ENCODE results near the gene FAM163B. TPM values are rescaled to one million over a fixed set of nuclear protein-coding genes. Genes with fewer than 3 reads are reported as not detected.

The FAM163B gene
- total and polyA plus RNA-seq, 2 experiments from 2014 or later: 5.6 TPM; not detected in 1

DNA sequence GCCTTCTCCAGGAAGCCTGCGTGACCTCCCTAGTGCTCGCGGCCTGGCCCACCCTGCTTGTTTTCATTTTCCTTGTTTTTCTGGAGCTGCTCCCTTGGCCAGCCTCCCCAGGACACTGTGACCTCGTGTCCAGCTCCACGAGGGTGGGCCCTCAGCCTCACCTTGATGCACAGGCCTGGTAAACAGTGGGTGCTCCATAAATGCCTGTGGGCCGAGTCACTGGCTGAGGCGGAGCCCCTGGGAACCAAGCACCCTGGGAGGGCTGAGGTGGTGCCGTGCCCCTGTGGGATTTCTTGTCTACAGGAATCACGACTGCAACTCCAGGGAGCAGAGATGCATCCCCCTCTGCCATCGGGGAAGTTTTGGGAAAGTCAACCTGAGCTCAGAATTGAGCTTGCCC is 17.2 kb downstream of the FAM163B start:
- DNase-seq (ENCODE audit: low read depth in 1 of 2, low spot score in 1 of 2): no peak
- Histone ChIP-seq H3K9me3 (ENCODE audit: low read depth) (no peaks in the 10 kb centered on the region), H3K27ac (no peak overlapping the region), H3K36me3 (no peaks in the 10 kb centered on the region), H3K4me3 (no peak overlapping the region), H3K4me1 (ENCODE audit: low read depth) (no peaks in the 10 kb centered on the region), H3K27me3 (no peaks in the 10 kb centered on the region)
- TF ChIP-seq, protein P1, sequence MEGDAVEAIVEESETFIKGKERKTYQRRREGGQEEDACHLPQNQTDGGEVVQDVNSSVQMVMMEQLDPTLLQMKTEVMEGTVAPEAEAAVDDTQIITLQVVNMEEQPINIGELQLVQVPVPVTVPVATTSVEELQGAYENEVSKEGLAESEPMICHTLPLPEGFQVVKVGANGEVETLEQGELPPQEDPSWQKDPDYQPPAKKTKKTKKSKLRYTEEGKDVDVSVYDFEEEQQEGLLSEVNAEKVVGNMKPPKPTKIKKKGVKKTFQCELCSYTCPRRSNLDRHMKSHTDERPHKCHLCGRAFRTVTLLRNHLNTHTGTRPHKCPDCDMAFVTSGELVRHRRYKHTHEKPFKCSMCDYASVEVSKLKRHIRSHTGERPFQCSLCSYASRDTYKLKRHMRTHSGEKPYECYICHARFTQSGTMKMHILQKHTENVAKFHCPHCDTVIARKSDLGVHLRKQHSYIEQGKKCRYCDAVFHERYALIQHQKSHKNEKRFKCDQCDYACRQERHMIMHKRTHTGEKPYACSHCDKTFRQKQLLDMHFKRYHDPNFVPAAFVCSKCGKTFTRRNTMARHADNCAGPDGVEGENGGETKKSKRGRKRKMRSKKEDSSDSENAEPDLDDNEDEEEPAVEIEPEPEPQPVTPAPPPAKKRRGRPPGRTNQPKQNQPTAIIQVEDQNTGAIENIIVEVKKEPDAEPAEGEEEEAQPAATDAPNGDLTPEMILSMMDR (IDR thresholded peaks at IDR 0.05; ENCODE audit: low read depth, low read length): no peak

DNA sequence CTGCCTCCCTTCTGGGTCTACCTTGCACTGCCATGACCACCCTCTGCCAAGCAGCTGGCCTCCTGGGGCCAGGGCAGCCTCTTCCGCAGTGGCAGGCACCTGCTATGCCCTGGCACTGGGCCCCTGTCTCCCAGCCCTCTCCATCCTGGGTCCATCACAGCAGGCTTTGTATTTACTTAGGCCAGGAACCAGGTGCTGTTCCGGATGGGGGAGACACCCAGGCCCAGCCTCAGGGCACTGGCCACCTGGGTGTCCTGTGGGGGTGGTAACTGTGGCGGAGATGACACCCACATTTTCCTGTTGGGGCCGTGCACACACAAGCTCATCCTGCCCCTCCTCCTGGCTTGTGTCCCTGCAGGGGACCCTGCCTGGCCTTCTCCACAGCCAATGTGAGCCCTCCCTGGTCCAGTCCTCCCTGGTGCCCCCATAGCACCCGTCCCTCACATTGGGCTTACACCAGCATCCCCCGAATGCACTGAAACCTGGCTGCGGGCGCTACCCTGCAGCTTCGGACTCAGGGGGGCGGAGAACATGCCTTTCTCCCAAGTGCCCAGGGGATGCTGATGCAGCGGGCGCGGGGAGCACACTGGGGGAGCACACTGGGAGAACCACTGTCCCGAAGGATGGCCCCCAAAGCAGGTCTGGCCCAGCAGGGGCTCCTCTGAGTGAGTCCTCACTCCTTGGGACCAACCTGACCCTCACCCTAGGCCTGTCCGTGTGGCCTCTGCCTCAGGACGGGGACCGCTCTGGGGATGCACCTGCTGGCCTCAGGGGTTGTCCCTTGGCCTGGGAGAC is 17.9 kb downstream of the FAM163B start:
- no peak overlapping the region for H3K4me3 ChIP-seq
- no peak for DNase-seq (ENCODE audit: low read depth in 1 of 2, low spot score in 1 of 2)
- no peaks in the 10 kb centered on the region for H3K9me3 ChIP-seq (ENCODE audit: low read depth)
- no peaks in the 10 kb centered on the region for H3K27me3 ChIP-seq
- H3K36me3 ChIP-seq: no peaks in the 10 kb centered on the region
- H3K4me1 ChIP-seq (ENCODE audit: low read depth): no peaks in the 10 kb centered on the region
- TF ChIP-seq, protein P1 (IDR thresholded peaks at IDR 0.05; ENCODE audit: low read depth, low read length): no peak
- H3K27ac ChIP-seq: no peak overlapping the region

DNA sequence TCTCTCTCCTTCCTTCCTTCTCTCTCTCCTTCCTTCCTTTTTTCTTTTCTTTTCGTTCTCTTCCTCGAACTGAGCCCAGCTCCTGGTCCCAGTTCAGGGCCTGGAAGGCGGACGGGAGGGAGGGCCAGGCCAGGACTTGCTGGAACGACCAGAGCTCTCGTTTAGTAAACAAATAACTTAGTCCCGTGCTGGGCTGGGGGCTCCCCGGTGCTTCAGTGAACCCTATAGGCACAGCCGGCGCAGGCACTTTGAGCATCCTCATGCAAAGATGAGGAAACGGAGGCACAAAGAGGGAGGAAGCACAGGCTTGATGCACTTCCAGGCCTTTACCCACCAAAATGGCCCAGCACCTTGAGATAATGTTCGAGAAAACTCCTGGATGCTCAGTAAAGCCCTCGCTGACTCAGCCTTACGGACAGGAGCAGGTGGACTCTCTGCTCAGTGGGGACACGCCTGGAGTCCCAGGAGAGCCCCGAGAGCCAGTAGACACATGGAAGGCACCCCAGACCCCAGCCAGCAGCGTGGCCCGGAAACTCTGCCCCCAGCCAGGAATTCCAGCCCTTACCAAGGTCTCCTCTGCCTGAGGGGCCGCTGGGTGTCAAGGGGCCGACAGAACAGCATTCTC is 18.8 kb downstream of the FAM163B start:
- Histone ChIP-seq H3K36me3 (no peaks in the 10 kb centered on the region), H3K27me3 (no peaks in the 10 kb centered on the region), H3K4me3 (no peak overlapping the region), H3K27ac (no peak overlapping the region), H3K9me3 (ENCODE audit: low read depth) (no peaks in the 10 kb centered on the region), H3K4me1 (ENCODE audit: low read depth) (peaks cover 9% of the 10 kb centered on the region)
- TF ChIP-seq, protein P1 (IDR thresholded peaks at IDR 0.05; ENCODE audit: low read depth, low read length): no peak
- DNase-seq (ENCODE audit: low read depth in 1 of 2, low spot score in 1 of 2): no peak

DNA sequence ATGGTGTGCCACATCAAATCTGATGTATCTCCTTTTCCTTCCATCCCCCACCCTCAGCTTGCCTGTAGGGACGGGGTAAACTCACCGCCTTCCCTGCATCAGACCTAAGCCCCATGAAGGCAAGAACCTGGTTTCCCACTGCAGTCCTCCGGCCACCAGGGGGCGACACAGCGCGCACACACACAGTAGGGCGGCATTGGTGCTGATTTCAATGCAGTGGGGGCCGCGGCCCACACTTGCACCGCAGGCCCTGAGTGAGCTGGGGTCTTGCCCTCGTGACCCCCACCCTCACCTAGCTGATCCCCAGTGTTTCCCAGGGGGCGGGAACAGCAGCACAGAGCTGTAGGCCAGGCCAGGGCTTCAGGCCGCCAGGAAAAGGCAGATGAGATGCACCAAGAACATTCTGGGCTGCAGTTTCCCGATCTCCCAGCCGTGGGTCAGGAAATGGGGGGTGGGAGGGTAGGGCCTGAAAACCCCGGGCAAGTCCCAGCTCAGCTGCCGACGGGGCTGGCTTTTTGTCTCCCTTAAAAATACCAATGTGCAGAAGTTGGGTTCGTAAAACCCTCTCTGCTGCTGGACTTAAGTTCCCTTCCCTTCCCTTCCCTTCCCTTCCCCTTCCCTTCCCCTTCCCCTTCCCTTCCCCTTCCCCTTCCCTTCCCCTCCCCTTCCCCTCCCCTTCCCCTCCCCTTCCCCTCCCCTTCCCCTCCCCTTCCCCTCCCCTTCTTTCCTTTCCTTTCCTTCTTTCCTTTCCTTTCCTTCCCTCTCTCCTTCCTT is 19.5 kb downstream of the FAM163B start:
- Histone ChIP-seq H3K4me3 (no peak overlapping the region), H3K27ac (no peak overlapping the region), H3K27me3 (no peaks in the 10 kb centered on the region), H3K9me3 (ENCODE audit: low read depth) (no peaks in the 10 kb centered on the region), H3K36me3 (no peaks in the 10 kb centered on the region), H3K4me1 (ENCODE audit: low read depth) (peaks cover 16% of the 10 kb centered on the region)
- TF ChIP-seq, protein P1 (IDR thresholded peaks at IDR 0.05; ENCODE audit: low read depth, low read length): peak; percentile 52
- DNase-seq (ENCODE audit: low read depth in 1 of 2, low spot score in 1 of 2): no peak

DNA sequence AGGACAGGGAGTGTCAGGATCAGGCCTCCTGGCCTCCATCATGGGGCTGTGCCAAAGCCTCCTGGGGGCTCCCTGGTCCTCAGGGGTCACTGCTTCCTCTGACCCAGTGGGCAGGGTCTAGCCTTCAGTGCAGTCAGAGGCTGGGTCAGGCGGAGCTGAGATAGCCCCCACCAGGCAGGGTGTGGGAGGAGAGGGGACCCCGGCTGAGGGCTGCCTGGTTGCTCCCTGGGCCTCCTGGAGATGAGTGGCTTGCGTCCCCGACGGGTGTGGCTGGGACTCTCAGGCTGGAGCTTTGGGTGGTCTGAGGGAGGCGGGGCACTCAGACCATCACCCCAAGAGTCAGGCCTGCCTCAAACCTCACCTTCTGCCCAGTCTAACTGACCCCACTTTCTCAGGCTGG is 21.7 kb downstream of the FAM163B start:
- Histone ChIP-seq H3K4me3 (no peak overlapping the region), H3K27me3 (no peaks in the 10 kb centered on the region), H3K9me3 (ENCODE audit: low read depth) (no peaks in the 10 kb centered on the region), H3K4me1 (ENCODE audit: low read depth) (peaks cover 19% of the 10 kb centered on the region), H3K36me3 (no peaks in the 10 kb centered on the region), H3K27ac (no peak overlapping the region)
- TF ChIP-seq, protein P1 (IDR thresholded peaks at IDR 0.05; ENCODE audit: low read depth, low read length): no peak
- no peak for DNase-seq (ENCODE audit: low read depth in 1 of 2, low spot score in 1 of 2)
